SK-N-SH (cell line): Measurements from ENCODE around the gene FBXL12. TPM values are rescaled to one million over a fixed set of nuclear protein-coding genes. Genes with fewer than 3 reads are reported as not detected.

Source experiments
- CTCF ChIA-PET: fragments of 300-600, 350-600 bp; formaldehyde crosslinking; extraction: SDS; loops from one replicate; lab custom pipeline; 2021; lab: Yijun Ruan, JAX
- POLR2A ChIA-PET: fragments of 350-600 bp; sonication (Branson Sonifier 250); formaldehyde crosslinking; extraction: SDS; loops from one replicate; lab custom pipeline; 2020; ENCODE audit warnings: antibody characterized with exemption, inconsistent platforms; lab: Yijun Ruan, JAX
- DNase-seq: peaks from one replicate; pipeline ENCODE4 v3.0.0; 2012
- H2AFZ ChIP-seq: fragments of 200-600 bp; sonication (generic); 2 replicates; pipeline ENCODE4 v1.8.1; 2016; ENCODE audit warnings: antibody characterized with exemption, mild to moderate bottlenecking, low read depth
- H3F3A ChIP-seq: fragments of 200-600 bp; sonication (generic); replicated peaks from 2 replicates; pipeline ENCODE3; 2016; ENCODE audit warnings: antibody characterized with exemption, mild to moderate bottlenecking; ENCODE audit not compliant: insufficient read depth
- H3K27ac ChIP-seq, 2 experiments: fragments of 200-500 bp in 1 of 2; fragments of 200-600 bp in 1 of 2; sonication (Bioruptor generic) in 1 of 2; sonication (generic), shearing (Covaris generic) in 1 of 2; 2 replicates each; pipeline versions ENCODE4 v1.5.1 to v1.6.1; 2014 to 2016; ENCODE audit warnings: low read depth in 2 of 2, inconsistent platforms in 1 of 2, low read length in 1 of 2, mild to moderate bottlenecking in 1 of 2, mixed read lengths in 1 of 2
- H3K27me3 ChIP-seq: fragments of 200-600 bp; sonication (generic), shearing (Covaris generic); 2 replicates; pipeline ENCODE4 v1.6.1; 2016; ENCODE audit warnings: mixed run types; ENCODE audit not compliant: insufficient read depth
- H3K36me3 ChIP-seq, 2 experiments: fragments of 200-500 bp in 1 of 2; fragments of 200-600 bp in 1 of 2; sonication (Bioruptor generic) in 1 of 2; sonication (generic) in 1 of 2; replicated peaks in 1 of 2; 2 replicates each; pipeline versions ENCODE3 to v1.5.1; 2014 to 2016; ENCODE audit warnings: low read length in 1 of 2, mild to moderate bottlenecking in 1 of 2; ENCODE audit not compliant: insufficient read depth in 2 of 2, control insufficient read depth in 1 of 2
- H3K4me1 ChIP-seq, 2 experiments: fragments of 200-500 bp in 1 of 2; fragments of 200-600 bp in 1 of 2; sonication (Bioruptor generic) in 1 of 2; sonication (generic), shearing (Covaris generic) in 1 of 2; 2 replicates each; pipeline versions ENCODE4 v1.5.1 to v1.6.1; 2014 to 2016; ENCODE audit warnings: low read depth in 1 of 2, low read length in 1 of 2, mixed run types in 1 of 2; ENCODE audit not compliant: insufficient read depth in 2 of 2, control insufficient read depth in 1 of 2
- H3K4me2 ChIP-seq: fragments of 200-600 bp; sonication (generic), shearing (Covaris generic); 2 replicates; pipeline ENCODE4 v1.6.1; 2017; ENCODE audit warnings: mixed run types
- H3K4me3 ChIP-seq, 2 experiments: fragments of 200-500 bp in 1 of 2; fragments of 200-600 bp in 1 of 2; sonication (Bioruptor generic) in 1 of 2; sonication (generic), shearing (Covaris generic) in 1 of 2; 2 replicates each; pipeline versions ENCODE4 v1.5.1 to v1.8.1; 2014 to 2016; ENCODE audit warnings: low read depth in 2 of 2, inconsistent platforms in 1 of 2, low read length in 1 of 2, mild to moderate bottlenecking in 1 of 2, mixed read lengths in 1 of 2, moderate library complexity in 1 of 2
- H3K79me2 ChIP-seq: fragments of 200-600 bp; sonication (generic); 2 replicates; pipeline ENCODE4 v1.8.1; 2017; ENCODE audit warnings: mild to moderate bottlenecking; ENCODE audit not compliant: insufficient read depth
- H3K9ac ChIP-seq: fragments of 200-600 bp; sonication (generic); 2 replicates; pipeline ENCODE4 v1.6.1; 2017; ENCODE audit warnings: mixed run types
- H3K9me2 ChIP-seq: fragments of 200-600 bp; sonication (generic); 2 replicates; pipeline ENCODE4 v1.6.1; 2017; ENCODE audit warnings: mixed run types
- H3K9me3 ChIP-seq: fragments of 200-600 bp; sonication (generic); 2 replicates; pipeline ENCODE4 v1.6.1; 2017; ENCODE audit warnings: mixed run types, mild to moderate bottlenecking, moderate library complexity
- H4K20me1 ChIP-seq: fragments of 200-600 bp; sonication (generic); 2 replicates; pipeline ENCODE4 v1.6.1; 2017; ENCODE audit warnings: mild to moderate bottlenecking, mixed run types; ENCODE audit not compliant: insufficient read depth
- CHD2 ChIP-seq: fragments of 150-350 bp; IDR thresholded peaks from 2 replicates; pipeline ENCODE4 v1.6.1; 2018; ENCODE audit warnings: low read length; ENCODE audit not compliant: partially characterized antibody
- ELF1 ChIP-seq: IDR thresholded peaks from 2 replicates; pipeline ENCODE4 v1.4.0; 2012
- FOXJ3 ChIP-seq: sonication (generic); formaldehyde crosslinking; IDR thresholded peaks from 2 replicates; pipeline ENCODE4 v1.5.1; 2020; ENCODE audit warnings: mild to moderate bottlenecking, missing genetic modification reagents
- FOXM1 ChIP-seq: IDR thresholded peaks from 2 replicates; pipeline ENCODE4 v1.4.0; 2012; ENCODE audit warnings: low read depth, mild to moderate bottlenecking
- GABPA ChIP-seq: IDR thresholded peaks from 2 replicates; pipeline ENCODE4 v1.4.0; 2012; ENCODE audit warnings: low read depth, mild to moderate bottlenecking
- GATA2 ChIP-seq: sonication (generic); formaldehyde crosslinking; IDR thresholded peaks from 2 replicates; pipeline ENCODE4 v1.5.0; 2020; ENCODE audit warnings: mild to moderate bottlenecking, missing genetic modification reagents
- JUND ChIP-seq: IDR thresholded peaks from 2 replicates; pipeline ENCODE4 v1.4.0; 2012
- MEF2A ChIP-seq: IDR thresholded peaks from 2 replicates; pipeline ENCODE4 v1.4.0; 2012; ENCODE audit warnings: low read depth, borderline replicate concordance
- MXI1 ChIP-seq: IDR thresholded peaks from 2 replicates; pipeline ENCODE4 v1.6.1; 2012; ENCODE audit warnings: mild to moderate bottlenecking, low read depth, low read length, improper control_type of control experiment
- NFIC ChIP-seq: IDR thresholded peaks from 2 replicates; pipeline ENCODE4 v1.4.0; 2012; ENCODE audit warnings: borderline replicate concordance
- RAD21 ChIP-seq: IDR thresholded peaks from 2 replicates; pipeline ENCODE4 v1.6.1; 2012; ENCODE audit warnings: mild to moderate bottlenecking, low read length
- RCOR1 ChIP-seq: fragments of 150-350 bp; IDR thresholded peaks from 2 replicates; pipeline ENCODE4 v1.6.1; 2017; ENCODE audit warnings: antibody characterized with exemption, low read length
- RXRA ChIP-seq: IDR thresholded peaks from 2 replicates; pipeline ENCODE4 v1.4.0; 2012; ENCODE audit warnings: low read depth, mild to moderate bottlenecking, borderline replicate concordance
- SMC3 ChIP-seq: IDR thresholded peaks from 2 replicates; pipeline ENCODE4 v1.6.1; 2012; ENCODE audit warnings: low read depth, low read length, improper control_type of control experiment
- YY1 ChIP-seq: IDR thresholded peaks from 2 replicates; pipeline ENCODE4 v1.4.0; 2012; ENCODE audit warnings: low read depth, mild to moderate bottlenecking
- WGBS: methylation state at CpG from one replicate; pipeline ENCODE4 v1.1.6; 2017; ENCODE audit warnings: low lambda C conversion rate; 5-methylcytosine and 5-hydroxymethylcytosine counted together
- polyA plus RNA-seq, 3 experiments: library from polyadenylated mRNA; depleted of rRNA; stranded (reverse); fragments of >200 nt; gene quantifications; 2 replicates each; pipeline ENCODE4 v1.2.3, GENCODE V29; 2012
- TF ChIP-seq, protein P1 (sequence below): fragments of 150-350 bp; IDR thresholded peaks from 2 replicates; pipeline ENCODE4 v1.6.1; 2017; ENCODE audit warnings: antibody characterized with exemption, low read length, low read depth, borderline replicate concordance
- TF ChIP-seq, protein P2 (sequence below): IDR thresholded peaks from 2 replicates; pipeline ENCODE4 v1.4.0; 2012; ENCODE audit warnings: low read depth
- TF ChIP-seq, protein P3 (sequence below): fragments of 150-350 bp; IDR thresholded peaks from 2 replicates; pipeline ENCODE4 v1.6.1; 2016; ENCODE audit warnings: mild to moderate bottlenecking, low read depth, low read length

The FBXL12 gene
- polyA plus RNA-seq, 1 of the 3 experiments (the other 2 are of a cell fraction): 27.1 TPM

DNA sequence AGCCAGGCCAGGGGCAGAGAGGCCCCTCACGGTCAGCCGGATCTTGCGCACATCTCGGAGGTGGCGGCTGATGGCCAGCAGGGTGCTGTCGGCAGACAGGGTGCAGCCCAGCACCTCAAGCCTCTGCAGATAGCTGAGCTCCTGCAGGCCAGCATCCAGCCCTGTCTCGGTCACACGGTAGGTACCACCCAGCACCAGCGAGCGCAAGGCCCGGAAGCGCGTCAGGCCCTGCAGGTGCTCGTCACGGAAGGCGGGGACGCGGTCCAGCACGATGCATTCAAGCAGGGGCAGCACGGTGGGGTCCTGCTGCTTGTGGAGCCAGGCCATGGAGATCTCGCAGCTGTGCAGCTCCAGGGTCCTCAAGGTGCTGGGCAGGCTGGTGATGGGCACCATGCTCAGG, 7.7 kb downstream of the FBXL12 start:
- Histone ChIP-seq H3K9ac (no peak overlapping the region), H3K4me2 (no peak overlapping the region)
- WGBS: 98% methylated on average over 16 of the region's 21 CpGs
- POLR2A ChIA-PET: no interaction called here
- TF ChIP-seq YY1: no peak
- TF ChIP-seq, protein P1, sequence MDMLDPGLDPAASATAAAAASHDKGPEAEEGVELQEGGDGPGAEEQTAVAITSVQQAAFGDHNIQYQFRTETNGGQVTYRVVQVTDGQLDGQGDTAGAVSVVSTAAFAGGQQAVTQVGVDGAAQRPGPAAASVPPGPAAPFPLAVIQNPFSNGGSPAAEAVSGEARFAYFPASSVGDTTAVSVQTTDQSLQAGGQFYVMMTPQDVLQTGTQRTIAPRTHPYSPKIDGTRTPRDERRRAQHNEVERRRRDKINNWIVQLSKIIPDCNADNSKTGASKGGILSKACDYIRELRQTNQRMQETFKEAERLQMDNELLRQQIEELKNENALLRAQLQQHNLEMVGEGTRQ: no peak
- TF ChIP-seq FOXM1: no peak
- TF ChIP-seq, all 33 proteins: peak for 0
- H3F3A ChIP-seq: no peaks in the 10 kb centered on the region
- no peak overlapping the region for H3K27ac ChIP-seq
- CTCF ChIA-PET: interaction anchor here (1.2 kb wide), 1 partner anchor 15 kb away, joined by 6 read pairs; no protein-coding TSS in a partner anchor
- DNase-seq: no peak
- no peaks in the 10 kb centered on the region for H3K4me1 ChIP-seq
- peaks cover 15 to 24% of the 10 kb centered on the region in 2 experiments for H3K36me3 ChIP-seq
- no peaks in the 10 kb centered on the region for H4K20me1 ChIP-seq
- H3K27me3 ChIP-seq: no peaks in the 10 kb centered on the region
- peaks cover 46% of the 10 kb centered on the region for H3K79me2 ChIP-seq
- no peak overlapping the region for H3K4me3 ChIP-seq
- H2AFZ ChIP-seq: no peak overlapping the region
- H3K9me2 ChIP-seq: no peaks in the 10 kb centered on the region
- no peaks in the 10 kb centered on the region for H3K9me3 ChIP-seq

DNA sequence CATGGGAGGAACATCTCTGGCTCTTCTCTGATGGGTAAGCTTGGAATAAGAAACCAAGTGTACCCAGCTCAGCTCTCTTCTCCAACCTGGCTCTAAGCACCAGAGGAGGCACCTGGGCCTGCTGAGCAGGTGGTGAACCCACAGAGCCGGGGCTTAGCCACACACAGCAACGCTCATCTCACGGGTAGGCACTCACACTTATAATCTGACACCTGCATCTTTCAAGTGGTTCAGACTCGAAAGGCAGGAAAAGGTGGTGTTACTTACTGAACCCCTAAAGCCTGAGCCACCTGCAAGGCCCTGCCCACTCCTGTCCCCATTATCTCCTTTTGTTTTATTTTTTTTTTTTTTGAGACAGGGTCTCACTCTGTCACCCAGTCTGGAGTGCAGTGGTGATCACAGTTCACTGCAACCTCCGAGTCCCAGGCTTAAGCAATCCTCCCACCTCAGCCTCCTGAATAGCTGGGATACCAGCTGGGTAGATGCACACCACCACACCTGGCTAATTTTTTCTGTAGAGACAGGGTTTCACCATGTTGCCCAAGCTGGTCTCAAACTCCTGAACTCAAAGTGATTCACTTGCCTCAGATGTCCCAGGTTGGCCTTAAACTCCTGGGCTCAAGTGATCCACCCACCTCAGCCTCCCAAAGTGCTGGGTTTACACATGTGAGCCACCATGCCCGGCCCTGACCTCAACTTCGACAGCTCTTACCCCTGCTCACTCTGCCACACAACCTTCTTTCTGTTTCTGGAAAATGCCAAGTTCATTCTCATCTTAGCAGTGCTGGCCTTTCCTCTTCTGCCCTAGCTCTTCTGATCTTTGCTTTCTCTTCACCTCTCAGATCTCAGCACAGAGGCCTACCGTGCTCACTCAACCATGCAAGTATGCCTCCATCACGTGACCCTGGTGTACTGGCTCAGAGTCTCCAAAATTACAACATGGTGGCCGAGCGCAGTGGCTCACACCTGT, 9.7 kb downstream of the FBXL12 start:
- CTCF ChIA-PET: interaction anchor here (2.2 kb wide), 1 partner anchor 13 kb away, joined by 9 read pairs; no protein-coding TSS in a partner anchor

DNA sequence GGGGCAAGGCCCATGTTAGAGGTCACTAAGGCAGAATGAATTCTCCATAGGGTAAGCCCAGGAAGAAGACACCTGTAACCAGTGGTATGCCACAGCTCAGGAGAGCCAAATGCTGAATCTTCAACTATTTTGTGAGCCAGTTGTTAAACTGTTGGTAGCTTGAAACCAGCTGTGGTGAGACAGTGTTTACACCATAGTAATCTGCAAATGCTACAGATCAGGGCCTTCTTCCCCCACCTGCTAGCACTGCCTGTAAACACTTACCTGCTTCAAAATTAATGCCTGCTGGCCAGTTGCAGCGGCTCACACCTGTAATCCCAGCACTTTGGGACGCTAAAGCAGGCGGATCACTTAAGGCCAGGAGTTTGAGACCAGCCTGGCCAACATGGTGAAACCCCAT, 12.1 kb downstream of the FBXL12 start:
- Histone ChIP-seq H3K4me2 (no peak overlapping the region), H3K4me1 (no peaks in the 10 kb centered on the region), H3K79me2 (peaks cover 5% of the 10 kb centered on the region; the same call in 1 of the 2 replicates), H3K27me3 (no peaks in the 10 kb centered on the region), H3K4me3 (no peak overlapping the region), H3K9me3 (no peaks in the 10 kb centered on the region), H3K36me3 (peaks cover 15% of the 10 kb centered on the region in 2 experiments), H3K27ac (no peak overlapping the region), H2AFZ (no peak overlapping the region), H3K9me2 (no peaks in the 10 kb centered on the region), H4K20me1 (no peaks in the 10 kb centered on the region), H3F3A (no peaks in the 10 kb centered on the region), H3K9ac (no peak overlapping the region)
- CTCF ChIA-PET: interaction anchor here (0.7 to 2.2 kb wide), 3 partner anchors 8 to 181 kb away, joined by 3 to 13 read pairs (median 3); no protein-coding TSS in a partner anchor
- POLR2A ChIA-PET: no interaction called here
- 100% methylated on average over 3 of the region's 3 CpGs for WGBS
- no peak for DNase-seq
- TF ChIP-seq GABPA: no peak
- no peak for TF ChIP-seq FOXJ3 (CRISPR knock-in tag)
- no peak for TF ChIP-seq RCOR1
- TF ChIP-seq JUND: no peak
- no peak for TF ChIP-seq MEF2A
- TF ChIP-seq CHD2: no peak
- TF ChIP-seq, protein P2, sequence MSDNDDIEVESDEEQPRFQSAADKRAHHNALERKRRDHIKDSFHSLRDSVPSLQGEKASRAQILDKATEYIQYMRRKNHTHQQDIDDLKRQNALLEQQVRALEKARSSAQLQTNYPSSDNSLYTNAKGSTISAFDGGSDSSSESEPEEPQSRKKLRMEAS: no peak
- no peak for TF ChIP-seq GATA2 (CRISPR knock-in tag)
- TF ChIP-seq RXRA: no peak
- TF ChIP-seq, protein P1: no peak
- TF ChIP-seq MXI1: no peak
- no peak for TF ChIP-seq FOXM1
- no peak for TF ChIP-seq ELF1
- TF ChIP-seq, protein P3, sequence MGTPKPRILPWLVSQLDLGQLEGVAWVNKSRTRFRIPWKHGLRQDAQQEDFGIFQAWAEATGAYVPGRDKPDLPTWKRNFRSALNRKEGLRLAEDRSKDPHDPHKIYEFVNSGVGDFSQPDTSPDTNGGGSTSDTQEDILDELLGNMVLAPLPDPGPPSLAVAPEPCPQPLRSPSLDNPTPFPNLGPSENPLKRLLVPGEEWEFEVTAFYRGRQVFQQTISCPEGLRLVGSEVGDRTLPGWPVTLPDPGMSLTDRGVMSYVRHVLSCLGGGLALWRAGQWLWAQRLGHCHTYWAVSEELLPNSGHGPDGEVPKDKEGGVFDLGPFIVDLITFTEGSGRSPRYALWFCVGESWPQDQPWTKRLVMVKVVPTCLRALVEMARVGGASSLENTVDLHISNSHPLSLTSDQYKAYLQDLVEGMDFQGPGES: no peak
- no peak for TF ChIP-seq NFIC

More for the DNA sequence above, 9.7 kb downstream of the FBXL12 start:
- DNase-seq: no peak
- Histone ChIP-seq H3K9me3 (no peaks in the 10 kb centered on the region), H3K27ac (no peak overlapping the region), H4K20me1 (no peaks in the 10 kb centered on the region), H3K36me3 (peaks cover 15 to 18% of the 10 kb centered on the region in 2 experiments), H3F3A (no peaks in the 10 kb centered on the region), H3K9me2 (no peaks in the 10 kb centered on the region), H3K79me2 (peaks cover 27% of the 10 kb centered on the region), H3K27me3 (no peaks in the 10 kb centered on the region), H3K9ac (no peak overlapping the region), H3K4me3 (no peak overlapping the region), H3K4me2 (no peak overlapping the region), H3K4me1 (no peaks in the 10 kb centered on the region), H2AFZ (no peak overlapping the region)
- TF ChIP-seq ELF1 (no peak), RAD21 (no peak), JUND (no peak), SMC3 (no peak), FOXJ3 (CRISPR knock-in tag) (no peak)
- POLR2A ChIA-PET: no interaction called here
- 89% methylated on average over 11 of the region's 11 CpGs for WGBS
